Epidermal melanocyte (primary cell): ENCODE measurements around the gene LYPD4.

ENCODE experiments used
- DNase-seq: peaks from one replicate; pipeline ENCODE4 v3.0.0; 2011; ENCODE audit warnings: low spot score; ENCODE audit not compliant: insufficient read length

Gene LYPD4

DNA sequence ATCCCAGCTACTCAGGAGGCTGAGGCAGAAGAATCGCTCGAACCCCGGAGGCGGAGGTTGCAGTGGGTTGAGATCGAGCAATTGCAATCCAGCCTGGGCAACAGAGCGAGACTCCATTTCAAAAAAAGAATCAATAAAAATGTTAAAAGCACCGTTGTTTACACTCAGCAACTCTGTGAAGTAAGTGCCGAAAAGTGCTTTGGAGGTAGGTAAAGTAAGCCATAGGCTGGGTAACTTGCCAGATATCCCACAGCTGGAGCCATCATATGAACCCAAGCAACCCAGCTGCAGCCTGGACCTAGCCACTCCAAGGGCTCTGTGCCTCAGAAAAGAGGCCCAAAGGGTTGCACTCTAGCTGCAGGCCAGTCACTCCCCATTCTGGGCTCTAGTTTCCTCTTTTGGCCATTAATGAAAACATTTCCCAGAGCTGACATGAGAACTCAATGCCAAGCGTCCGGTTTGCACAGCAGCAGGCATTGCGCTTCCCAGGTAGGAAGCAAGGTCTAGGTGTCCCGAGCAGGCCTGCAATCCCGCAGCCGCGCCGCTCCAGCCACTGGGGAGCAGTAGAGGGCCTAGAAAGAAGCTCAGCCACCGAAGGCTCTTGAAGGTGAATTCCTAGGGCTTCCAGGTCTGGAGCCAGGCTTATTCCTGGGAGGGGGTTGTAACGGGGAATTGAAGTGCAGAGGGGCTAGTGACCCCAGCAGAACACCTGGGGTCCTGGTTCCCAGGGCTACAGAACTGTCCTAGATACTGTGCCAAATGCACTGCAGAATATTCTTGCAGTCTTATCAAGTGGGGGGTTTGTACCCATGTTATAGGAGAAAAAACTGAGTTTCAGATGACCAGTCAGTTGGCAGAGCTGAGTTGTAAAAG is 28.5 kb upstream of the LYPD4 start:
- no peak for DNase-seq

DNA sequence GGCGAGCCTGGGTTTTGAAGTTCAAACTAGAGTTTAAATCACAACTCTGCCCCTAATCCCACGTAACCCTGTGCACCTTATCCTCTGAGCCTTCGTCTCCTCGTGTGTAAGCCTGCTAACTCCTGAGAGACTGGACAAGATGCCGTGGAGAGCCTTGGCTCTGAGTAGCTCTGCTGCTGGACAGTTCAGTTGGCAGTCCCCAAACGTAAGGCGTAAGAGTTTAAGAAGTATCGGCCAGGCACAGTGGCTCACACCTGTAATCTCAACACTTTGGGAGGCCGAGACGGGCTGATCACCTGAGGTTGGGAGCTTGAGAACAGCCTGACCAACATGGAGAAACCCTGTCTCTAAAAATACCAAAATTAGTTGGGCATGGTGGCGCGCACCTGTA is 27.9 kb upstream of the LYPD4 start:
- DNase-seq, result no peak

- no peak for DNase-seq
Observed at GRCh38 chr19:41871573-41872383, 27.3 kb upstream of the LYPD4 start.

DNA sequence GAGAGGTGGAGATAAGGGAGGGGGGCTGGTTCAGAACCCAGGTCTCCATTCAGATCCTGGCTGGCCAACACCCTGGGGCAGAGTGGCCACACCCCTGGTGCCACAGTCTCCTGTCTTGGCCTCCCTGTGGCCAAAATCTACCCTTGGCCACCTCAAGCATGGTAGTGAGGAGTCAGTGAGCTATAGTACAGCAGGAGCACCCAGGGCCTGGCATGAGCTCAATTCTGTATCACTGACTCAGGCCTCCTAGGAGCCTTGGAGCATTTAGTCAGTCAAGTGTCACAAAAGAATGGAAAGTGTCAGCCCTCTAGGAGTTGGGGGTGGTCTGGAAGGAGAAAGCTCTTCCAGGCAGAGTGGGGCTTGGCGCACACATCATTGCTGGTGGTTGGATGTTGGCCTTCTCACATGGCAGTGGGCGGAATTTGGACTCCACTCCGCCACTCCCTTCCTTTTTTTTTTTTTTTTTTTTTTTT is 26.0 kb upstream of the LYPD4 start:
- DNase-seq, result no peak

- no peak for DNase-seq
Observed at GRCh38 chr19:41869374-41869955, 25.0 kb upstream of the LYPD4 start.

DNA sequence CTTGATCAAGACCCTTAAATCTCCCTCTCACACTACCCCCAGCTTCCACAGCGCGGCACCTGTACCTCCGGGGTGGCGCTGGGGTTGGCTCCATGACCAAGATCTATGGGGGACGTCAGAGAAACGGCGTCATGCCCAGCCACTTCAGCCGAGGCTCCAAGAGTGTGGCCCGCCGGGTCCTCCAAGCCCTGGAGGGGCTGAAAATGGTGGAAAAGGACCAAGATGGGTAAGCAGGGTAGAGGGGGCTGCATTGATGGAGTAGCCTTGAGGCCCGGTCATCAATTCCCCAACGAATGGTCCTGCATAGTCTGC is 24.5 kb upstream of the LYPD4 start:
- no peak for DNase-seq

- no peak for DNase-seq
Observed at GRCh38 chr19:41868120-41868988, 23.9 kb upstream of the LYPD4 start.

DNA sequence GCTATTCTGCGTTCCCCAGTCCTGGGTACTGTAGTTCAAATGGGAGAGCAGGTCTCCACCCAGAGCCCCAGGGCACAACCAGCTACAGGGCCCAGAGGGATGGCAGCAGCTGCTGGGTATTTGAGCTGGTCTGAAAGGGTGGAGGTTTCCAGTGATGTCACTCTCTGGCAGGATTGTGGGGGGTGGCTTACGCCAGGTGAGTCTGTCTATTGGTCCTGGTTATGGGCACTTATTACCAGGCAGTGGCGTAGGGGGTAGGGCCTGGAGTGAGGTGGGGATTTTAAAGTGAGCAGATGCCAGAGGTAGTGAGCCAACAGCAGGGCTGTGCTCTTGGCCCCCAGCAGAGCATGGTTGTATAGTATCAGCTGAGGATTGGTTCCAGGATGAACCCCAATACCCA is 21.8 kb upstream of the LYPD4 start:
- no peak for DNase-seq

- no peak for DNase-seq
Observed at GRCh38 chr19:41864374-41864773, 19.9 kb upstream of the LYPD4 start.

GRCh38 chr19:41863209-41863931 is 18.9 kb upstream of the LYPD4 start:
- DNase-seq, result no peak

DNA sequence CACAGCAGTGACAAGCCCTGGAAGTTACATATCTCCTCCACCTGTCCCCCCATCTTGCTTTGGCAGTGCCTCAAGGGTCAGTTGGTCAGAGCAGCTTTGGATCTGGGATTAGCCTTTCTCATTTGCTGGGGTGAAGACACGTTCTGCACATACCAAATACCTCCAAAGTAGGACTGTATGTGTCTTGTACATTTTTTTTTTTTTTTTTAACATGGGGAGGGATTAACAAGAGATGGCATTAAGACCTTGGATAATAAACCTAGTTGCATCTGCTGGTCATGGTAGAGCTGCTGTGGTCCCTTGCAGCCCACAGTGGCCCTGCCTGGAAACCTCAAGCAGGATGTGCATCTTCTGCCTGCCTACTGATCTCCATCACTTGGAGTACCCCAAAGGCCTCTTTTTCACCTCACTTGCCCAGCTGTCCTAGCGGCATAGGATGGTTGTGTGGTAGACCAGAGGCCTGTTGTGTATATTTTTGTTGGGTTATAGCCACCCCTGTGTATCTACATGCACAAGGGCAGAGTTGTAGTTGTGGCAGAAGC is 18.0 kb upstream of the LYPD4 start:
- no peak for DNase-seq

- DNase-seq, result peak; percentile 2
Observed at GRCh38 chr19:41861846-41862245, 17.4 kb upstream of the LYPD4 start.

DNA sequence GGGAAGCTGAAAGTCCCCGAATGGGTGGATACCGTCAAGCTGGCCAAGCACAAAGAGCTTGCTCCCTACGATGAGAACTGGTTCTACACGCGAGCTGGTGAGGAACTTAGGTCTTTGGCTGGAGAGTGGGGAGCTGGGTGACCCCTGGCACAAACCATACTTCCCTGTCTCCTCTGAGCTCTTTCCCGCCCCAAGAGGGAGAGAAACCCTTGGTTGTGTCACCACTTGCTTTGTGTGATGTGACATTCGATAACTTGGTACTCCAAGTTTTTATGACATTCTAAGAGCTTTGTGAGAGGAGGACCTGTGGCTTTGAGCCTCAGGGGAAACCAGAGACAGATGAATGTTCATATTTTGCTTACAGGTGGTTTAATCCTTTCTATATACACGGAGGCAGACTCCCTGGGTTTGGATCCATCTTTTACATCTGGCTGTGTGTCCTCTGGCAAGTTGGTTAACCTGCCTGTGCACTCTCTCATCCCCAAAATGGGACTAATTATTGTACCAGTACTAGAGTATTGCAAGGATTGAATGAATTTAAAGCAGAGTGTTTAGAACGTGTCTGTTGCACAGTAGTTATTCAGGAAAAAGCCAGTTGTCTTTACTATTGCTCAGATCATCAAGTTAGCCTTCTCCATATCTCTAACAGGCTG is 16.8 kb upstream of the LYPD4 start:
- peak; percentile 13 for DNase-seq

GRCh38 chr19:41860419-41861115 is 16.1 kb upstream of the LYPD4 start:
- peak; percentile 16 for DNase-seq

DNA sequence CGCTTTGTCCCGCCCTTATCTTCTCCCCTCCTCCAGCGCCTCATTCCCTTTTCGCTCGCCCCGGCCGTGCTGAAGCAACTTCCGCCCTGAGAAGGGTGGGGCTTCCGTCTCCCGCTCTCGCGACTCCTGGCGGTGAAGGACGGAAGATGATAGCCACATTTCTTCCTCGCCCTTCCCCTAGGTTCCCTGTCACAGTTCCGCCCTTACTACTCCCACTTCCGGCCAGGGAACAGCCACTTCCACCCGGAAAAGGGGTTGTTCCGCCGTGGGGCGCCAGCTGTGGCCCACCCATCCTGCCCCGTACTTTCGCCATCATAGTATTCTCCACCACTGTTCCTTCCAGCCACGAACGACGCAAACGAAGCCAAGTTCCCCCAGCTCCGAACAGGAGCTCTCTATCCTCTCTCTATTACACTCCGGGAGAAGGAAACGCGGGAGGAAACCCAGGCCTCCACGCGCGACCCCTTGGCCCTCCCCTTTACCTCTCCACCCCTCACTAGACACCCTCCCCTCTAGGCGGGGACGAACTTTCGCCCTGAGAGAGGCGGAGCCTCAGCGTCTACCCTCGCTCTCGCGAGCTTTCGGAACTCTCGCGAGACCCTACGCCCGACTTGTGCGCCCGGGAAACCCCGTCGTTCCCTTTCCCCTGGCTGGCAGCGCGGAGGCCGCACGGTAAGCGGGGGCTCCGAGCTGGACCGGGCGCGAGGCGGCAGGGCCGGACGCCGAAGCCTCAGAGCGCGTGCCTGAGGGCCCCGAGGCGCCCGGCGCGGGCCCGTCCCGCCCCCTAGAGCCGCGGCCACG is 15.3 kb upstream of the LYPD4 start, which contains the start of gene RPS19:
RPS19 (plus strand) TSS at position 638 of the 801 bp plus-strand sequence. CDS start 520 bp downstream, outside the sequence.
- DNase-seq, result peak; percentile 97

DNA sequence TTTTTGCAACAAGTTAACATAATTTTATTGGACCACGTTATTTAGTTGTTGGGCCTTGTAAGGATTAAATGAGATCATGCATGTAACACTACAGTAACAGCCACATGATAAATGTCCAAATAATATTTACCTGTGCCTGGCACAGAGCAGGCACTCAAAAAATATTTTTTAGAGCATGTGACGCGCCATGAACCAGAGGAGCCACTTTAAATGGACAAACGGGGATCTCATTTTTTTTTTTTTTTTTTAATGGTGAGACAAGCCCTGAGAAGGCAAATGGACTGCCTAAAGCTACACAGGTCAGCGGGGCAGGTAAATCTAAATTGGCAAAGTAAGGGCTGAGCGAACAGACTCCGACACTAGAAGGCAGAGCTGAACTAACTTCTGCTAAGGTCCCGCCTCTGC is 14.7 kb upstream of the LYPD4 start:
- no peak for DNase-seq

- DNase-seq, result no peak
Observed at GRCh38 chr19:41853768-41854167, 9.3 kb upstream of the LYPD4 start.

- peak; percentile 7 for DNase-seq
Observed at GRCh38 chr19:41853344-41853743, 8.9 kb upstream of the LYPD4 start.
